Keratinocyte (primary cell): Measurements from ENCODE around the gene WWC1. TPM values are rescaled to one million over a fixed set of nuclear protein-coding genes. Genes with fewer than 3 reads are reported as not detected.

ENCODE experiments used
- DNase-seq: peaks from one replicate; pipeline ENCODE4 v3.0.0-alpha.2; 2011; ENCODE audit warnings: low read depth, missing footprints, low spot score
- FAIRE-seq: peaks from 2 replicates; lab custom pipeline; 2011; peaks lifted over from hg19 to GRCh38; lab: Jason Lieb, UNC
- H2AFZ ChIP-seq: 2 replicates; pipeline ENCODE4 v1.6.0; 2012; ENCODE audit warnings: low read length, control low read depth, inconsistent platforms; ENCODE audit not compliant: control insufficient read depth
- H3K27ac ChIP-seq: 2 replicates; pipeline ENCODE4 v1.5.1; 2011; ENCODE audit warnings: low read length; ENCODE audit not compliant: control insufficient read depth, insufficient read depth
- H3K27me3 ChIP-seq: 3 replicates; pipeline ENCODE4 v1.6.0; 2011; ENCODE audit warnings: low read length; ENCODE audit not compliant: control insufficient read depth, insufficient read depth; ENCODE audit errors: extremely low read depth
- H3K36me3 ChIP-seq, 2 experiments: 2 replicates in 1 of 2; 3 replicates in 1 of 2; pipeline ENCODE4 v1.5.1; 2011; ENCODE audit warnings: low read length in 2 of 2, mild to moderate bottlenecking in 1 of 2; ENCODE audit not compliant: control insufficient read depth in 2 of 2, insufficient read depth in 2 of 2; ENCODE audit errors: extremely low read depth in 1 of 2
- H3K4me1 ChIP-seq: 3 replicates; pipeline ENCODE4 v1.5.1; 2011; ENCODE audit warnings: low read length; ENCODE audit not compliant: control insufficient read depth, insufficient read depth; ENCODE audit errors: extremely low read depth
- H3K4me2 ChIP-seq: 3 replicates; pipeline ENCODE4 v1.6.0; 2011; ENCODE audit warnings: low read depth, low read length; ENCODE audit not compliant: control insufficient read depth, insufficient read depth; ENCODE audit errors: extremely low read depth
- H3K4me3 ChIP-seq, 3 experiments: fragments of 200-600 bp in 1 of 3; sonication (generic) in 1 of 3; 2 replicates in 2 of 3; 3 replicates in 1 of 3; pipeline ENCODE4 v1.5.1; 2011 to 2016; ENCODE audit warnings: low read length in 3 of 3, mild to moderate bottlenecking in 3 of 3, control low read depth in 2 of 3, inconsistent platforms in 1 of 3, low read depth in 1 of 3, mixed read lengths in 1 of 3, mixed run types in 1 of 3, moderate library complexity in 1 of 3; ENCODE audit not compliant: control insufficient read depth in 2 of 3, insufficient read depth in 2 of 3; ENCODE audit errors: extremely low read depth in 1 of 3
- H3K79me2 ChIP-seq: 2 replicates; pipeline ENCODE4 v1.6.0; 2012; ENCODE audit warnings: low read length; ENCODE audit not compliant: control insufficient read depth, insufficient read depth
- H3K9ac ChIP-seq: 3 replicates; pipeline ENCODE4 v1.6.0; 2011; ENCODE audit warnings: low read length; ENCODE audit not compliant: control insufficient read depth, insufficient read depth; ENCODE audit errors: extremely low read depth
- H3K9me1 ChIP-seq: 3 replicates; pipeline ENCODE4 v1.6.0; 2011; ENCODE audit warnings: low read length; ENCODE audit not compliant: control insufficient read depth, insufficient read depth; ENCODE audit errors: extremely low read depth
- H3K9me3 ChIP-seq: 2 replicates; pipeline ENCODE4 v1.5.1; 2012; ENCODE audit warnings: low read depth, low read length; ENCODE audit not compliant: control insufficient read depth
- H4K20me1 ChIP-seq: 3 replicates; pipeline ENCODE4 v1.6.0; 2011; ENCODE audit warnings: low read length; ENCODE audit not compliant: control insufficient read depth, insufficient read depth; ENCODE audit errors: extremely low read depth
- EZH2 ChIP-seq: IDR thresholded peaks from one replicate; pipeline ENCODE4 v1.6.1; 2012; ENCODE audit warnings: inconsistent platforms, mild to moderate bottlenecking, low read length, moderate library complexity
- dilution Hi-C: fragments of 300-500 bp; cut with MboI; formaldehyde crosslinking; loops from one replicate; pipeline ENCODE4 v1.7.0; 2020; ENCODE audit warnings: low sequenced_read_pairs; ENCODE audit not compliant: extremely low pct_ligation_motif_present
- polyA plus RNA-seq, 5 experiments: library from polyadenylated mRNA; depleted of rRNA in 3 of 5; stranded (reverse) in 3 of 5; stranded (forward) in 1 of 5; unstranded in 1 of 5; fragments of >200 nt; gene quantifications; 1 replicate in 1 of 5; 2 replicates in 3 of 5; 3 replicates in 1 of 5; pipeline versions ENCODE4 v1.2.1 to v1.2.3, GENCODE V29; 2011 to 2012; ENCODE audit warnings: missing spikeins in 2 of 5, low read depth in 1 of 5, low replicate concordance in 1 of 5
- TF ChIP-seq, protein P1 (sequence below), 3 experiments: IDR thresholded peaks in 1 of 3; conservative IDR thresholded peaks in 1 of 3; optimal IDR thresholded peaks in 1 of 3; 2 replicates in 2 of 3; 3 replicates in 1 of 3; pipeline versions ENCODE3 to v1.5.1; 2011; ENCODE audit warnings: low read length in 3 of 3, mild to moderate bottlenecking in 3 of 3, moderate library complexity in 2 of 3, control low read depth in 1 of 3, inconsistent platforms in 1 of 3; ENCODE audit not compliant: insufficient read depth in 2 of 3; ENCODE audit errors: extremely low read depth in 1 of 3

WWC1 gene
- polyA plus RNA-seq, 1 donor (not counting 4 experiments of a cell fraction or from before 2014, with no cell fraction given): 19.8 TPM

DNA sequence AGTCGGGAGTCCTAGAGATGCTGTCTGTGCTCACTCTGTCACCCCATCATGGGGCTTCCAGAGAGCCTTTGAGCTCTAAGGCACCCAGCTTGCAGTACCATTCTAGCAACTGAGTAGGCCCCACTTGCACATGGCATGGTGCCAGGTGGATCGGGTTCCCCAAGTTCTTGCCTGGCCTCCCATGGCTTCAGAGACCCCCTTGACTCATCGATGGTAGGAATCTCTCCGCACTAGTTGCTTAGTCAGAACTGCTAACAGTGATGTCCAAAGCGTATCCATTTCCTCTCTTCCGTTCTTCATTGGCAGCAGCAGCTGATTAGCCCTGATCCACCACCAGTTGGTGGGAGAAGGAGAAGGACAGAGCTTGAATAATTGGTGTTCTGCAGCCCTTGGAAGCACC, 124.5 kb downstream of the WWC1 start:
- Histone ChIP-seq H3K4me3 (no peak overlapping the region), H3K9ac (no peak overlapping the region), H3K27ac (no peak overlapping the region), H3K79me2 (no peaks in the 10 kb centered on the region), H4K20me1 (no peaks in the 10 kb centered on the region), H3K27me3 (no peaks in the 10 kb centered on the region), H3K36me3 (peaks cover 28 to 46% of the 10 kb centered on the region in 2 experiments), H3K4me1 (peaks cover 17% of the 10 kb centered on the region), H3K9me1 (no peaks in the 10 kb centered on the region), H2AFZ (no peak overlapping the region), H3K4me2 (no peak overlapping the region), H3K9me3 (no peaks in the 10 kb centered on the region)
- dilution Hi-C loops: no loop called here
- FAIRE-seq: no peak
- TF ChIP-seq, protein P1, sequence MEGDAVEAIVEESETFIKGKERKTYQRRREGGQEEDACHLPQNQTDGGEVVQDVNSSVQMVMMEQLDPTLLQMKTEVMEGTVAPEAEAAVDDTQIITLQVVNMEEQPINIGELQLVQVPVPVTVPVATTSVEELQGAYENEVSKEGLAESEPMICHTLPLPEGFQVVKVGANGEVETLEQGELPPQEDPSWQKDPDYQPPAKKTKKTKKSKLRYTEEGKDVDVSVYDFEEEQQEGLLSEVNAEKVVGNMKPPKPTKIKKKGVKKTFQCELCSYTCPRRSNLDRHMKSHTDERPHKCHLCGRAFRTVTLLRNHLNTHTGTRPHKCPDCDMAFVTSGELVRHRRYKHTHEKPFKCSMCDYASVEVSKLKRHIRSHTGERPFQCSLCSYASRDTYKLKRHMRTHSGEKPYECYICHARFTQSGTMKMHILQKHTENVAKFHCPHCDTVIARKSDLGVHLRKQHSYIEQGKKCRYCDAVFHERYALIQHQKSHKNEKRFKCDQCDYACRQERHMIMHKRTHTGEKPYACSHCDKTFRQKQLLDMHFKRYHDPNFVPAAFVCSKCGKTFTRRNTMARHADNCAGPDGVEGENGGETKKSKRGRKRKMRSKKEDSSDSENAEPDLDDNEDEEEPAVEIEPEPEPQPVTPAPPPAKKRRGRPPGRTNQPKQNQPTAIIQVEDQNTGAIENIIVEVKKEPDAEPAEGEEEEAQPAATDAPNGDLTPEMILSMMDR (optimal IDR thresholded peaks at IDR 0.05 in 1 of 3, IDR thresholded peaks at IDR 0.05 in 1 of 3, conservative IDR thresholded peaks at IDR 0.05 in 1 of 3; ENCODE audit: extremely low read depth in 1 of 3, insufficient read depth in 2 of 3, low read length in 3 of 3): no peak
- TF ChIP-seq EZH2: no peak
- DNase-seq: no peak

DNA sequence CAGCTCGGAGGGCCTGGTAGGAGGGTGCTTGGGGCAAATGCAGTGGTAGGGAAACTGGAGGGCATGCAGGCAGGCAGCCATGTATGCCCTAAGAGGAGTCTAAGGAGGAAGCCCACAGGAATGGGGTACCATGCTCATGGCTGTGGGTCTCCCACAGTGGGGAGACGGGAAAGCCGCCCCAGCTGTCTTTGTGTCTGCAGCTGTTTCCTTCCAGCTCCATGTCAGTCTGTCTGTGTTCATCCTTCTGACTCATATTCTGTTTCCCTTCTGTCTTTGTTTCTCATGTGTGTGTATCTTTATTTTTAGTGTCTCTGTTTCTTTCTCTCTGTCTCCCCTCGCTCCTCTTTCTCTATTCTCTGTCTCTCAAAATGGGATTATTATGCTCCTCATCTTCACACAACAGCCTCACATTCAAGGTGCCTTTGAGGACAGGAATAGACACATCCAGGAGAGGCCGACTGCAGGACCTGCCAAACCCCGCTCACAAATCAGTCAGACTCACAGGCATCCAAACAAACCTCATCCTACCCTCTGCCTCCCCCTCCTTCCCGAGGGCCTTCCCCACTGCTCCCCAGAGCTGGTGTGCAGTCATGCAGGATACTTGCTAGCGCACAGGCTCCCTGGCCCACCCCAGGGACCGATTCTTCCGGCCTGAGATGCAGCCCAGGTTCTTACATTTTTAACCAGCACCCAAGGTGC, 126.4 kb downstream of the WWC1 start:
- no peaks in the 10 kb centered on the region for H4K20me1 ChIP-seq
- no peak overlapping the region for H3K27ac ChIP-seq
- no peak overlapping the region for H2AFZ ChIP-seq
- peaks cover 12% of the 10 kb centered on the region for H3K4me1 ChIP-seq
- TF ChIP-seq, protein P1 (optimal IDR thresholded peaks at IDR 0.05 in 1 of 3, IDR thresholded peaks at IDR 0.05 in 1 of 3, conservative IDR thresholded peaks at IDR 0.05 in 1 of 3; ENCODE audit: extremely low read depth in 1 of 3, insufficient read depth in 2 of 3, low read length in 3 of 3): no peak
- TF ChIP-seq EZH2: no peak
- dilution Hi-C loops: no loop called here
- no peak overlapping the region for H3K4me2 ChIP-seq
- no peak for DNase-seq
- H3K4me3 ChIP-seq: no peak overlapping the region
- no peaks in the 10 kb centered on the region for H3K9me1 ChIP-seq
- peaks cover 31 to 42% of the 10 kb centered on the region in 2 experiments for H3K36me3 ChIP-seq
- no peak for FAIRE-seq
- no peaks in the 10 kb centered on the region for H3K79me2 ChIP-seq
- H3K27me3 ChIP-seq: no peaks in the 10 kb centered on the region
- no peaks in the 10 kb centered on the region for H3K9me3 ChIP-seq
- H3K9ac ChIP-seq: no peak overlapping the region
